ENCODE results near the gene TCEA2.

GRCh38 chr20:64047968-64048401 is 15.0 kb upstream of the TCEA2 start:
- no peak for TF ChIP-seq NR2F2 (IDR thresholded peaks at IDR 0.05; ENCODE audit: borderline replicate concordance, low read depth)
- TF ChIP-seq EP300 (IDR thresholded peaks at IDR 0.05; ENCODE audit: low read depth in 2 of 2, low read length in 2 of 2) = no peak
- no peak for TF ChIP-seq EP300 (CRISPR knock-in tag; IDR thresholded peaks at IDR 0.05; ENCODE audit: borderline replicate concordance)
- no peak for TF ChIP-seq CERS6 (CRISPR knock-in tag; IDR thresholded peaks at IDR 0.05)
- TF ChIP-seq CEBPZ (IDR thresholded peaks at IDR 0.05; ENCODE audit: low read length) = no peak
- TF ChIP-seq CTCF (CRISPR knock-in tag; IDR thresholded peaks at IDR 0.05) = no peak
- no peak for TF ChIP-seq TAF1 (CRISPR knock-in tag; IDR thresholded peaks at IDR 0.05)
- TF ChIP-seq USF2 (IDR thresholded peaks at IDR 0.05; ENCODE audit: low read depth, low read length) = no peak
- TF ChIP-seq USF2 (CRISPR knock-in tag; IDR thresholded peaks at IDR 0.05; ENCODE audit: borderline replicate concordance) = no peak
- TF ChIP-seq RNF2 (conservative IDR thresholded peaks at IDR 0.05; ENCODE audit: low read depth) = no peak
- no peak for TF ChIP-seq MXD3 (CRISPR knock-in tag; IDR thresholded peaks at IDR 0.05)
- TF ChIP-seq MAZ (IDR thresholded peaks at IDR 0.05; ENCODE audit: borderline replicate concordance, low read depth, low read length) = no peak
- no peak for TF ChIP-seq MAZ (CRISPR knock-in tag; IDR thresholded peaks at IDR 0.05; ENCODE audit: low read depth)
- TF ChIP-seq JUNB (CRISPR knock-in tag; IDR thresholded peaks at IDR 0.05; ENCODE audit: borderline replicate concordance) = no peak
- TF ChIP-seq TFDP2 (CRISPR knock-in tag; IDR thresholded peaks at IDR 0.05) = no peak
